ES-I3 (cell line): ENCODE results near the gene C17orf75.

ENCODE experiments used
- H3K36me3 ChIP-seq: 2 replicates; pipeline ENCODE4 v1.6.1; 2013; ENCODE audit warnings: mild to moderate bottlenecking, low read length, control low read depth, moderate library complexity; ENCODE audit not compliant: insufficient read depth
- H3K4me1 ChIP-seq: 2 replicates; pipeline ENCODE4 v1.6.1; 2013; ENCODE audit warnings: mild to moderate bottlenecking, control low read depth, low read length; ENCODE audit not compliant: insufficient read depth
- H3K9ac ChIP-seq: 2 replicates; pipeline ENCODE4 v1.6.1; 2013; ENCODE audit warnings: low read depth, mild to moderate bottlenecking, low read length, moderate library complexity
- H3K9me3 ChIP-seq: 2 replicates; pipeline ENCODE4 v1.6.1; 2013; ENCODE audit warnings: mild to moderate bottlenecking, low read length, moderate library complexity; ENCODE audit not compliant: control insufficient read depth, insufficient read depth

Gene C17orf75

GRCh38 chr17:32285746-32286517, 56.0 kb downstream of the C17orf75 start:
- Histone ChIP-seq H3K4me1 (peaks cover 32% of the 10 kb centered on the region), H3K9ac (no peak overlapping the region), H3K36me3 (no peaks in the 10 kb centered on the region), H3K9me3 (no peaks in the 10 kb centered on the region)

GRCh38 chr17:32285306-32285705, 56.7 kb downstream of the C17orf75 start:
- Histone ChIP-seq H3K4me1 (peaks cover 33% of the 10 kb centered on the region), H3K36me3 (no peaks in the 10 kb centered on the region), H3K9me3 (no peaks in the 10 kb centered on the region), H3K9ac (no peak overlapping the region)

GRCh38 chr17:32283745-32284201, 58.2 kb downstream of the C17orf75 start:
- Histone ChIP-seq H3K9me3 (no peaks in the 10 kb centered on the region), H3K4me1 (peaks cover 30% of the 10 kb centered on the region), H3K9ac (no peak overlapping the region), H3K36me3 (no peaks in the 10 kb centered on the region)

GRCh38 chr17:32281011-32281451, 60.9 kb downstream of the C17orf75 start:
- H3K9me3 ChIP-seq = no peaks in the 10 kb centered on the region
- no peak overlapping the region for H3K9ac ChIP-seq
- peaks cover 21% of the 10 kb centered on the region for H3K4me1 ChIP-seq
- no peaks in the 10 kb centered on the region for H3K36me3 ChIP-seq

- Histone ChIP-seq H3K9me3 (no peaks in the 10 kb centered on the region), H3K4me1 (peaks cover 30% of the 10 kb centered on the region), H3K36me3 (no peaks in the 10 kb centered on the region), H3K9ac (no peak overlapping the region)
Measured at GRCh38 chr17:32279891-32280716, 61.9 kb downstream of the C17orf75 start.

GRCh38 chr17:32278815-32279214, 63.2 kb downstream of the C17orf75 start:
- Histone ChIP-seq H3K4me1 (peaks cover 36% of the 10 kb centered on the region), H3K9ac (no peak overlapping the region), H3K9me3 (no peaks in the 10 kb centered on the region), H3K36me3 (no peaks in the 10 kb centered on the region)
